Fibroblast of lung (primary cell): ENCODE measurements around the gene CCDC92B. TPM values are rescaled to one million over a fixed set of nuclear protein-coding genes. Genes with fewer than 3 reads are reported as not detected.

Source experiments
- DNase-seq, 2 donors: peaks; one replicate each; pipeline versions ENCODE4 v3.0.0 to v3.0.0-alpha.2; 2010; ENCODE audit warnings: low read depth in 2 of 2
- H2AFZ ChIP-seq: 2 replicates; pipeline ENCODE4 v1.5.1; 2012; ENCODE audit warnings: low read length, control low read depth, inconsistent platforms
- H3K27ac ChIP-seq: 2 replicates; pipeline ENCODE4 v1.5.1; 2011; ENCODE audit warnings: low read length, control low read depth; ENCODE audit not compliant: insufficient read depth
- H3K27me3 ChIP-seq: 2 replicates; pipeline ENCODE4 v1.5.1; 2011; ENCODE audit warnings: mild to moderate bottlenecking, low read length; ENCODE audit not compliant: control insufficient read depth, insufficient read depth
- H3K36me3 ChIP-seq: 2 replicates; pipeline ENCODE4 v1.5.1; 2011; ENCODE audit warnings: low read length; ENCODE audit not compliant: control insufficient read depth, insufficient read depth
- H3K4me1 ChIP-seq: 2 replicates; pipeline ENCODE4 v1.5.1; 2011; ENCODE audit warnings: low read length; ENCODE audit not compliant: control insufficient read depth, insufficient read depth; ENCODE audit errors: extremely low read depth
- H3K4me2 ChIP-seq: 2 replicates; pipeline ENCODE4 v1.5.1; 2011; ENCODE audit warnings: low read length, control low read depth; ENCODE audit not compliant: insufficient read depth; ENCODE audit errors: extremely low read depth
- H3K4me3 ChIP-seq, 4 experiments: fragments of 200-600 bp in 1 of 4; sonication (generic) in 1 of 4; replicated peaks in 1 of 4; 2 replicates each; pipeline ENCODE4 v1.5.1; 2011 to 2016; ENCODE audit warnings: low read length in 4 of 4, low read depth in 3 of 4, mild to moderate bottlenecking in 3 of 4, control low read depth in 2 of 4, inconsistent platforms in 1 of 4, mixed read lengths in 1 of 4; ENCODE audit not compliant: insufficient read depth in 1 of 4; ENCODE audit errors: control extremely low read depth in 1 of 4
- H3K79me2 ChIP-seq: 2 replicates; pipeline ENCODE4 v1.5.1; 2012; ENCODE audit warnings: mild to moderate bottlenecking, low read length, inconsistent platforms; ENCODE audit not compliant: control insufficient read depth, insufficient read depth
- H3K9ac ChIP-seq: 2 replicates; pipeline ENCODE4 v1.5.1; 2011; ENCODE audit warnings: mild to moderate bottlenecking, low read length, control low read depth; ENCODE audit not compliant: insufficient read depth
- H3K9me3 ChIP-seq: 2 replicates; pipeline ENCODE4 v1.5.1; 2012; ENCODE audit warnings: low read depth, low read length; ENCODE audit not compliant: control insufficient read depth, insufficient read depth
- H4K20me1 ChIP-seq: 2 replicates; pipeline ENCODE4 v1.5.1; 2011; ENCODE audit warnings: low read length; ENCODE audit not compliant: control insufficient read depth, insufficient read depth; ENCODE audit errors: extremely low read depth
- EZH2 ChIP-seq: IDR thresholded peaks from 2 replicates; pipeline ENCODE4 v1.5.1; 2012; ENCODE audit warnings: low read length, control low read depth, mild to moderate bottlenecking; ENCODE audit errors: missing control alignments
- polyA plus RNA-seq, 2 donors: library from polyadenylated mRNA; depleted of rRNA in 1 of 2; stranded (reverse) in 1 of 2; unstranded in 1 of 2; fragments of >200 nt; gene quantifications; 2 replicates each; pipeline ENCODE4 v1.2.1, GENCODE V29; 2011 to 2012; ENCODE audit warnings: missing spikeins in 1 of 2
- total RNA-seq: library from RNA; depleted of rRNA; stranded (reverse); fragments of >200 nt; gene quantifications from 2 replicates; pipeline ENCODE4 v1.2.1, GENCODE V29; 2014
- TF ChIP-seq, protein P1 (sequence below), 2 donors: IDR thresholded peaks in 1 of 2; conservative IDR thresholded peaks in 1 of 2; 1 replicate in 1 of 2; 2 replicates in 1 of 2; pipeline ENCODE4 v1.5.1; 2011 to 2012; ENCODE audit warnings: low read length in 2 of 2, control low read depth in 1 of 2, inconsistent platforms in 1 of 2, low read depth in 1 of 2, mild to moderate bottlenecking in 1 of 2

The CCDC92B gene
- total and polyA plus RNA-seq, 2 donors (not counting 1 experiment from before 2014, with no cell fraction given), result not detected

DNA sequence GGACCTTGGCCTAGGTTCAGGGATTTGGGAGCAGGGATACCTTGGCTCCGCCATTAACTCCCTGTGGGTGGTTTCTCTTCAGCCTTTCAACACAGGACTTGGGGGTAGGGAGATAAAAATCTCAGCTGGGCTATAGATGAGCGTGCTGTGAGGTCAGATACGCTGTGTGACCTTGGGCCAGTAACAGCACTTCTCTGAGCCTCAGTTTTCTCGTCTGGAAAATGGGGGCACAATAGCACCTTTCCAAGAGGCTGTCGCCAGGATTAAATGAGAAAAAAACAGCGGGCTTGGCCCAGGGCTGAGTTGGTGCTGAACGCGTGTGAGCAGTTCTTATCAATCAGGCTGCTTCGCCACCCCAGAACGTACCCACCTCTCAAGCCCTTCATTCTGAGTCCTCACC, 17.6 kb downstream of the CCDC92B start:
- H2AFZ ChIP-seq, result no peak overlapping the region
- no peaks in the 10 kb centered on the region for H4K20me1 ChIP-seq
- DNase-seq, result no peak
- no peak for TF ChIP-seq EZH2
- TF ChIP-seq, protein P1, sequence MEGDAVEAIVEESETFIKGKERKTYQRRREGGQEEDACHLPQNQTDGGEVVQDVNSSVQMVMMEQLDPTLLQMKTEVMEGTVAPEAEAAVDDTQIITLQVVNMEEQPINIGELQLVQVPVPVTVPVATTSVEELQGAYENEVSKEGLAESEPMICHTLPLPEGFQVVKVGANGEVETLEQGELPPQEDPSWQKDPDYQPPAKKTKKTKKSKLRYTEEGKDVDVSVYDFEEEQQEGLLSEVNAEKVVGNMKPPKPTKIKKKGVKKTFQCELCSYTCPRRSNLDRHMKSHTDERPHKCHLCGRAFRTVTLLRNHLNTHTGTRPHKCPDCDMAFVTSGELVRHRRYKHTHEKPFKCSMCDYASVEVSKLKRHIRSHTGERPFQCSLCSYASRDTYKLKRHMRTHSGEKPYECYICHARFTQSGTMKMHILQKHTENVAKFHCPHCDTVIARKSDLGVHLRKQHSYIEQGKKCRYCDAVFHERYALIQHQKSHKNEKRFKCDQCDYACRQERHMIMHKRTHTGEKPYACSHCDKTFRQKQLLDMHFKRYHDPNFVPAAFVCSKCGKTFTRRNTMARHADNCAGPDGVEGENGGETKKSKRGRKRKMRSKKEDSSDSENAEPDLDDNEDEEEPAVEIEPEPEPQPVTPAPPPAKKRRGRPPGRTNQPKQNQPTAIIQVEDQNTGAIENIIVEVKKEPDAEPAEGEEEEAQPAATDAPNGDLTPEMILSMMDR (conservative IDR thresholded peaks at IDR 0.05 in 1 of 2, IDR thresholded peaks at IDR 0.05 in 1 of 2; ENCODE audit: low read depth in 1 of 2, low read length in 2 of 2), result no peak
- H3K4me2 ChIP-seq, result no peak overlapping the region
- H3K27ac ChIP-seq, result no peak overlapping the region
- H3K4me1 ChIP-seq, result no peaks in the 10 kb centered on the region
- H3K9ac ChIP-seq, result no peak overlapping the region
- no peak overlapping the region for H3K4me3 ChIP-seq
- H3K27me3 ChIP-seq, result no peaks in the 10 kb centered on the region
- no peaks in the 10 kb centered on the region for H3K9me3 ChIP-seq
- no peaks in the 10 kb centered on the region for H3K36me3 ChIP-seq
- H3K79me2 ChIP-seq, result no peaks in the 10 kb centered on the region

DNA sequence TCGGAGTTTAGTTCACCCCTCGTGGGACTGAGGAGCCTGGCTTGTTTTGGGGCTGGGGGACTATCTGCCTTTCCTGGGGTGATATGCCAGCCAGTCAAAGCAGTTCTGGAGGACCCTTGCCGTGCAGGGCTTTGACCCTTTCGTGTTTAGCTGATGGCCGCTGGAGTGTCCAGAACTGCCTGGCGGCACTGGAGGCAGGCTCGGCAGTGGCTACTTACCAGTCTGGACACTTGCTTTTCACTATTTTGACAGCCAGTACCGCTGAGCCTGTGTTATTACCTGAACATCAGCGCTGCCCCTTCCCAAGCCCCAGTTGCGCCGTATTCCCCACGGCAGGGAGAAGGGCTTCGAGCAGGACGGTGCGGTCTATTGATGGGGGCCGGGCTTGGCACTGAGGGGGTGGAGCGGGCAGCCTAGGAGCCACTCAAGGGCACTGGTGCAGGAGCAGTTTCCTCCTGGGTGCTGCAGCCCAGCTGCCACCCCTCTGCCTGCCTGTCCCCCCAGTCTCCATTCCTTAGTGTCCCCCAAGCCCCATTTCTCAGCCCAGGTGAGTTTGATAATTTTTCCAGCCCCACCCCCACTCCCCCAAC, 18.6 kb downstream of the CCDC92B start:
- Histone ChIP-seq H2AFZ (no peak overlapping the region), H3K4me1 (no peaks in the 10 kb centered on the region), H3K79me2 (no peaks in the 10 kb centered on the region), H3K9me3 (no peaks in the 10 kb centered on the region), H3K27me3 (no peaks in the 10 kb centered on the region), H4K20me1 (no peaks in the 10 kb centered on the region), H3K27ac (no peak overlapping the region), H3K4me2 (no peak overlapping the region), H3K36me3 (no peaks in the 10 kb centered on the region), H3K9ac (no peak overlapping the region), H3K4me3 (no peak overlapping the region)
- TF ChIP-seq, protein P1 (conservative IDR thresholded peaks at IDR 0.05 in 1 of 2, IDR thresholded peaks at IDR 0.05 in 1 of 2; ENCODE audit: low read depth in 1 of 2, low read length in 2 of 2), result no peak
- TF ChIP-seq EZH2, result no peak
- no peak for DNase-seq

DNA sequence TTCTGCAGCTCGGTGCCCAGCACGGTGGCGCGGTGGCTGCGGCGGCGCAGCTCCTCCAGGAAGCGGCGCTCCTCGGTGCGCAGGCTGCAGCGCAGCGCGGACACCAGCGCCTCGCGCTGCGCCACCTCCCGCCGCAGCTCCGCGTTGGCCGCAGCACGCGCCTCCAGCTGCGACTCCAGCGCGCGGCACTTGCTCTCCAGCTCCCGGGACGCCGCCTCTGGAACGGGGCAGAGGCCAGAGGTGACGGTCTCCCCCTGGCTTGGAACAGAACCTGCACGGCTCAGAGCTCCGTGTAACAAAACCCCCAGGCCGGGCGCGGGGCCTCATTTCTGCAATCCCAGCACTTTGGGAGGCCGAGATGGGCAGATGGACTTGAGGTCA, 24.7 kb downstream of the CCDC92B start:
- H3K36me3 ChIP-seq, result no peaks in the 10 kb centered on the region
- no peaks in the 10 kb centered on the region for H3K9me3 ChIP-seq
- H3K27ac ChIP-seq, result no peak overlapping the region
- H3K27me3 ChIP-seq, result peaks cover 27% of the 10 kb centered on the region
- no peaks in the 10 kb centered on the region for H3K4me1 ChIP-seq
- no peak overlapping the region for H2AFZ ChIP-seq
- H3K9ac ChIP-seq, result no peak overlapping the region
- H3K4me2 ChIP-seq, result no peak overlapping the region
- peak; percentile 25 to 35 for DNase-seq
- TF ChIP-seq, protein P1 (conservative IDR thresholded peaks at IDR 0.05 in 1 of 2, IDR thresholded peaks at IDR 0.05 in 1 of 2; ENCODE audit: low read depth in 1 of 2, low read length in 2 of 2), result no peak
- TF ChIP-seq EZH2, result no peak
- no peaks in the 10 kb centered on the region for H3K79me2 ChIP-seq
- no peaks in the 10 kb centered on the region for H4K20me1 ChIP-seq
- H3K4me3 ChIP-seq, result no peak overlapping the region
